ENCODE measurements around the gene CLDN9. TPM values are rescaled to one million over a fixed set of nuclear protein-coding genes. Genes with fewer than 3 reads are reported as not detected.

Gene CLDN9
- total RNA-seq, 1 donor from 2014 or later = 2.2 TPM

- H3K9me3 Mint-ChIP-seq (ENCODE audit: low read depth) = no peaks in the 10 kb centered on the region
- H3K4me3 Mint-ChIP-seq (ENCODE audit: low read depth) = no peak overlapping the region
- no peaks in the 10 kb centered on the region for H3K4me1 Mint-ChIP-seq (ENCODE audit: low read depth)
- H3K27me3 Mint-ChIP-seq = peaks cover 15% of the 10 kb centered on the region
- no peaks in the 10 kb centered on the region for H3K36me3 Mint-ChIP-seq (ENCODE audit: insufficient read depth)
- TF ChIP-seq CTCF (IDR thresholded peaks at IDR 0.05; ENCODE audit: unreplicated experiment) = no peak
- no peak for DNase-seq (ENCODE audit: low spot score, unreplicated experiment)
- H3K27ac Mint-ChIP-seq = no peak overlapping the region
Observed at GRCh38 chr16:2971985-2972784, 40.5 kb upstream of the CLDN9 start.

GRCh38 chr16:2973093-2973492 lies 39.6 kb upstream of the CLDN9 start:
- H3K27ac Mint-ChIP-seq = no peak overlapping the region
- H3K4me1 Mint-ChIP-seq (ENCODE audit: low read depth) = no peaks in the 10 kb centered on the region

GRCh38 chr16:2973605-2974318 lies 39.0 kb upstream of the CLDN9 start:
- Mint-ChIP-seq H3K27me3 (peaks cover 7% of the 10 kb centered on the region), H3K9me3 (ENCODE audit: low read depth) (no peaks in the 10 kb centered on the region), H3K4me3 (ENCODE audit: low read depth) (no peak overlapping the region), H3K36me3 (ENCODE audit: insufficient read depth) (no peaks in the 10 kb centered on the region), H3K4me1 (ENCODE audit: low read depth) (no peaks in the 10 kb centered on the region), H3K27ac (no peak overlapping the region)
- TF ChIP-seq CTCF (IDR thresholded peaks at IDR 0.05; ENCODE audit: unreplicated experiment) = no peak
- no peak for DNase-seq (ENCODE audit: low spot score, unreplicated experiment)

More at GRCh38 chr16:2973093-2973492, 39.6 kb upstream of the CLDN9 start:
- peaks cover 12% of the 10 kb centered on the region for H3K27me3 Mint-ChIP-seq
- H3K9me3 Mint-ChIP-seq (ENCODE audit: low read depth) = no peaks in the 10 kb centered on the region
- H3K4me3 Mint-ChIP-seq (ENCODE audit: low read depth) = no peak overlapping the region
- no peak for TF ChIP-seq CTCF (IDR thresholded peaks at IDR 0.05; ENCODE audit: unreplicated experiment)
- no peak for DNase-seq (ENCODE audit: low spot score, unreplicated experiment)
- H3K36me3 Mint-ChIP-seq (ENCODE audit: insufficient read depth) = no peaks in the 10 kb centered on the region

- Mint-ChIP-seq H3K9me3 (ENCODE audit: low read depth) (no peaks in the 10 kb centered on the region), H3K4me3 (ENCODE audit: low read depth) (no peak overlapping the region), H3K27ac (no peak overlapping the region), H3K36me3 (ENCODE audit: insufficient read depth) (no peaks in the 10 kb centered on the region), H3K4me1 (ENCODE audit: low read depth) (no peaks in the 10 kb centered on the region), H3K27me3 (peaks cover 7% of the 10 kb centered on the region)
- DNase-seq (ENCODE audit: low spot score, unreplicated experiment) = no peak
- TF ChIP-seq CTCF (IDR thresholded peaks at IDR 0.05; ENCODE audit: unreplicated experiment) = no peak
Observed at GRCh38 chr16:2974319-2975056, 38.2 kb upstream of the CLDN9 start.

GRCh38 chr16:2975161-2975795 lies 37.4 kb upstream of the CLDN9 start:
- no peak overlapping the region for H3K4me3 Mint-ChIP-seq (ENCODE audit: low read depth)
- no peak for TF ChIP-seq CTCF (IDR thresholded peaks at IDR 0.05; ENCODE audit: unreplicated experiment)
- H3K4me1 Mint-ChIP-seq (ENCODE audit: low read depth) = no peaks in the 10 kb centered on the region
- no peaks in the 10 kb centered on the region for H3K36me3 Mint-ChIP-seq (ENCODE audit: insufficient read depth)
- no peak for DNase-seq (ENCODE audit: low spot score, unreplicated experiment)
- no peaks in the 10 kb centered on the region for H3K9me3 Mint-ChIP-seq (ENCODE audit: low read depth)
- peaks cover 7% of the 10 kb centered on the region for H3K27me3 Mint-ChIP-seq
- H3K27ac Mint-ChIP-seq = no peak overlapping the region
